Tibial nerve (tissue), 4 donors: ENCODE data around the gene GLYR1. TPM values are rescaled to one million over a fixed set of nuclear protein-coding genes. Genes with fewer than 3 reads are reported as not detected.
"Not testable (repeated sequence)": the region's sequence is repeated elsewhere in the genome, so short reads cannot be mapped to it uniquely, and the experiment has no call there.

Source experiments
- DNase-seq, 2 donors: peaks; one replicate each; pipeline ENCODE4 v3.0.0-alpha.2; 2019; ENCODE audit warnings: low spot score in 2 of 2
- H3K27ac ChIP-seq, 4 donors: fragments of 200-600 bp; sonication (generic) in 3 of 4; one replicate each; pipeline ENCODE4 v1.5.1; 2017 to 2019; ENCODE audit warnings: mild to moderate bottlenecking in 1 of 4
- H3K27me3 ChIP-seq, 2 donors: fragments of 200-600 bp; sonication (generic) in 1 of 2; one replicate each; pipeline versions ENCODE4 v1.5.1 to v1.6.0; 2017 to 2019
- H3K36me3 ChIP-seq, 3 donors: fragments of 200-600 bp; sonication (generic); one replicate each; pipeline ENCODE4 v1.5.1; 2018 to 2019
- H3K4me1 ChIP-seq, 4 donors: fragments of 200-600 bp; sonication (generic) in 3 of 4; one replicate each; pipeline ENCODE4 v1.5.1; 2017 to 2019
- H3K4me3 ChIP-seq, 4 donors: fragments of 200-600 bp; sonication (generic) in 3 of 4; one replicate each; pipeline ENCODE4 v1.5.1; 2017 to 2019; ENCODE audit warnings: mild to moderate bottlenecking in 1 of 4, moderate library complexity in 1 of 4
- H3K9me3 ChIP-seq, 4 donors: fragments of 200-600 bp; sonication (generic) in 3 of 4; one replicate each; pipeline ENCODE4 v1.5.1; 2017 to 2019
- CTCF ChIP-seq, 5 experiments: fragments of 200-600 bp in 3 of 5; fragments of 450-650 bp in 2 of 5; sonication (generic) in 3 of 5; IDR thresholded peaks; one replicate each; pipeline ENCODE4 v1.5.1; 2016 to 2019; ENCODE audit warnings: antibody characterized with exemption in 5 of 5, mild to moderate bottlenecking in 3 of 5, moderate library complexity in 2 of 5
- EP300 ChIP-seq, 2 donors: sonication (generic); formaldehyde crosslinking; IDR thresholded peaks; one replicate each; pipeline ENCODE4 v1.6.1; 2017; ENCODE audit warnings: antibody characterized with exemption in 2 of 2, mild to moderate bottlenecking in 1 of 2
- POLR2A ChIP-seq, 2 donors: fragments of 450-650 bp; IDR thresholded peaks; one replicate each; pipeline ENCODE4 v1.6.1; 2017; ENCODE audit warnings: antibody characterized with exemption in 2 of 2, mild to moderate bottlenecking in 2 of 2, moderate library complexity in 2 of 2
- WGBS, 2 donors: methylation state at CpG; one replicate each; pipeline ENCODE4 v1.1.5; 2018; 5-methylcytosine and 5-hydroxymethylcytosine counted together
- total RNA-seq, 4 donors: library from RNA; depleted of rRNA; stranded (reverse); fragments of >200 nt; gene quantifications; one replicate each; pipeline ENCODE4 v1.1.0, GENCODE V29; 2016

GLYR1 gene
- total RNA-seq, 4 donors from 2014 or later = 42.0 to 59.4 (median 50.9) TPM

- no peak overlapping the region for H3K27ac ChIP-seq
- no peaks in the 10 kb centered on the region for H3K4me1 ChIP-seq
- TF ChIP-seq CTCF (IDR thresholded peaks at IDR 0.05) = no peak
- no peaks in the 10 kb centered on the region for H3K9me3 ChIP-seq
- H3K36me3 ChIP-seq = no peaks in the 10 kb centered on the region
- H3K27me3 ChIP-seq = no peaks in the 10 kb centered on the region
- 78 to 83% methylated on average over 7 of the region's 7 CpGs for WGBS, 2 donors
- no peak for DNase-seq
- H3K4me3 ChIP-seq = no peak overlapping the region
Measured at GRCh38 chr16:4788910-4789309, 58.2 kb downstream of the GLYR1 start.

DNA sequence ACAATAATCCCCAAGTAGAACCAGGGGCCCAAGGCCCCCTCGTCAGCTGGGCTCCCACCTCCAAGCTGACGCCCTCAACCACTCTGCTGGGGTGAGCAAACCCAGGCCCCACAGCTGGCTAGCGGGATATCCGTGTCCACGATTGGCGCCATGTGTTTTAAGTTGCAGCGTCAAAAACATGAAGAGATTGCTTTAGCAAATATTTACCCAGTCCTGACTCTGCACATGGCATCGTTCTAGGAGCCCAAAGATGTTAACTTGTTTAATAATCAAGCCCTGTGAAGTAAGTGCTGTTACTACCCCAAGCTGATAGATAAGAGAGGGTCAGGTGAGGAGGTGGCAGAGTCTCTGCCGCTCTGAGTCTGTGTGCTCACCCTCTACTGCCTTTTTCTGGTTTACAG is 58.6 kb downstream of the GLYR1 start:
- no peak for TF ChIP-seq CTCF (IDR thresholded peaks at IDR 0.05)
- TF ChIP-seq POLR2A (IDR thresholded peaks at IDR 0.05) = no peak
- TF ChIP-seq EP300 (IDR thresholded peaks at IDR 0.05) = no peak
- H3K4me1 ChIP-seq = no peaks in the 10 kb centered on the region
- DNase-seq = no peak
- H3K4me3 ChIP-seq = no peak overlapping the region
- H3K27me3 ChIP-seq = no peaks in the 10 kb centered on the region
- H3K36me3 ChIP-seq = no peaks in the 10 kb centered on the region
- WGBS, 2 donors = 57 to 58% methylated on average over 9 of the region's 9 CpGs
- H3K27ac ChIP-seq = no peak overlapping the region
- H3K9me3 ChIP-seq = no peaks in the 10 kb centered on the region

DNA sequence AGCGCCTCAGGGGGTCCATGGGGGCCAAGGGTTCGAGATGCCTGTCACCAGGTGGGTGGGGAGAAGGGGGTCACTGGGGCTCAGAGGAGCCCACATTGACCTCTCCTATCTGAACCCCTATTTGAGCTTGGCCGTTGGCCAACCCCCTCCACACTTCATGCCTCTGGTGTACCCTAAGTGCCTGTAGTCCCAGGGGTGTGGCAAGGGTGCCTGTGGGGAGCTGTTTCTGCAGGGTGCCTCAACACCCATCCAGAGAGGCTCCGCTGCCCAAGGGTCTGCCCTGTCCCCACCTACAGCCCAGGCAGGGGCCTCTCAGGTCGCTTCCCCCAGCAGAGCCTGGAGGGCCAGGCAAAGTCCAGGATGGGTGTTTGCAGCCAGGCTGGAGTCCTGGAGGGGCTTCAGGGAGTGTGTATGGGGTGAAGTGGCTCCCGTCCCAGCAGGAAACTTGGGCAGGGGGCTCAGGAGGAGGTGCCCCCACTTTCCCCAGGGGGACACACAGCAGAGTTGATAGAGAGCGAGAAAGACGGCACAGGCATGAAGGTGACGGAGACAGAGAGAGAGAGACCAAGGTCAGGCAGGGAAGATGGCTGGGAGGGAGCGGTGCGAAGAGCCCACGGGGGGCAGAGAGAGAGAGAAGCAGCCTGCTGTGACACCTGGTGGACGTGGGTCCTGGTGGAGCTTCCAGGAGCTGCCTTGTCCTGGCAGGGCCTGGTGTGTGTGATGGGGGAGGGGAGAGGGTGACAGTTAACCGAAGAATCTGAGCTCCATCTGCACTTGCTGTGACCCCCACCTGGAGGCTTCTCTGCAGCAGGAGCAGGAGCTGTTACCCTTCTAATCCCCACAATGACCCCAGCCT is 59.2 kb downstream of the GLYR1 start, which contains the start of gene SEPTIN12:
TSS of gene SEPTIN12 (minus strand) at position 719 of the 856 bp plus-strand sequence. CDS start at position 19, 700 bp downstream.
- TF ChIP-seq POLR2A (IDR thresholded peaks at IDR 0.05) = no peak
- no peak for TF ChIP-seq CTCF (IDR thresholded peaks at IDR 0.05)
- TF ChIP-seq EP300 (IDR thresholded peaks at IDR 0.05) = no peak
- H3K27ac ChIP-seq = no peak within 1 kb of the TSS
- no peaks in the 10 kb centered on the region for H3K36me3 ChIP-seq
- H3K27me3 ChIP-seq = no peaks in the 10 kb centered on the region
- no peak for DNase-seq
- H3K4me1 ChIP-seq = no peaks in the 10 kb centered on the region
- H3K4me3 ChIP-seq = no peak within 1 kb of the TSS
- H3K9me3 ChIP-seq = no peaks in the 10 kb centered on the region
- 67% methylated on average over 9 to 13 of the region's 14 CpGs for WGBS, 2 donors

DNA sequence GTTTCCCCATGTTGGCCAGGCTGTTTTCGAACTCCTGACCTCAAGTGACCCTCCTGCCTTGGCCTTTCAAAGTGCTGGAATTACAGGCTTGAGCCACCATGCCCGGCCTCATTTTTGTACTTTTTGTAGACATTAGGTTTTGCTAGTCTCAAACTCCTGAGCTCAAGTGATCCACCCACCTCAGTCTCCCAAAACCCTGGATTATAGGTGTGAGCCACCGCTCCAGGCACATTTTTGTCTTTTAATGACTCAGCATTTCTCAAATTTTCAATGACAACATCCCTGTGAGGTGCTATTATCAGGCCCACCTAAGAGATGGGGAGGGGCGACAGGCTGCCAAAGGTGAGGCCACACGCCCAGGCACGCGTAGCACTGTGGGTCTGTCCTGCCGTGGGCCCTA is 60.0 kb downstream of the GLYR1 start:
- no peak for DNase-seq
- Histone ChIP-seq H3K9me3 (no peaks in the 10 kb centered on the region), H3K4me1 (no peaks in the 10 kb centered on the region), H3K27ac (no peak overlapping the region), H3K36me3 (no peaks in the 10 kb centered on the region), H3K4me3 (no peak overlapping the region), H3K27me3 (no peaks in the 10 kb centered on the region)
- 92 to 94% methylated on average over 8 of the region's 8 CpGs for WGBS, 2 donors
- TF ChIP-seq EP300 (IDR thresholded peaks at IDR 0.05) = no peak
- TF ChIP-seq POLR2A (IDR thresholded peaks at IDR 0.05) = no peak
- no peak for TF ChIP-seq CTCF (IDR thresholded peaks at IDR 0.05)

DNA sequence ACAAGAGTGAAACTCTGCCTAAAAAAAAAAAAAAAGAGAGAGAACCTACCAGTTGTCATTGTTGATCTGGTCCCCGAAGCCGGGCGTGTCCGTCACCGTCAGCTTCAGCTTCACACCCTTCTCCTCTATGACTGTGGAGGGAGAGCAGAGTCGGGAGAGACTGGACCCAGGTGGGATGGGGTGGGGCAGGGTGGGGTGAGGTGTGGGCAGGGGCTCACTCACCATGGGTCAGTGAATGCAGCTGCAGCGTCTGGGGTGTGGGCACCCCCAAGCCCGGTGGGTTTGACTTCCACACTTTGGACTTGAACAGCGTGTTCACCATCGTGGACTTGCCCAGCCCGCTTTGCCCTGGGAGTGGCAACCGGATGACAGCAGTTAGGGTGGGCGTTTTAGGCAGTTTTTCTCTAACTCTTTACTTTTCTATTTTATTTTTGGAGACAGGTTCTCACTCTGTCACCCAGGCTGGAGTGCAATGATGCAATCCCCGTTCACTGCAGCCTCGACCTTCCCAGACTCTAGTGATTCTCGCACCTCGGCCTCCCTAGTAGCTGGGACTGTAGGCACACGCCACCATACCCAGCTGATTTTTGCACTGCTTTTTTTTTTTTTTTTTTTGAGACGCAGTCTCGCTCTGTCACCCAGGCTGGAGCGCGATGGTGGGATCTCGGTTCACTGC is 61.2 kb downstream of the GLYR1 start:
- Histone ChIP-seq H3K4me1 (no peaks in the 10 kb centered on the region), H3K27me3 (no peaks in the 10 kb centered on the region), H3K27ac (no peak overlapping the region), H3K36me3 (no peaks in the 10 kb centered on the region), H3K9me3 (no peaks in the 10 kb centered on the region), H3K4me3 (no peak overlapping the region)
- DNase-seq = no peak
- TF ChIP-seq EP300 (IDR thresholded peaks at IDR 0.05) (no peak), POLR2A (IDR thresholded peaks at IDR 0.05) (no peak), CTCF (IDR thresholded peaks at IDR 0.05) (no peak)
- WGBS, 2 donors = 90 to 93% methylated on average over 23 of the region's 23 CpGs

- H3K4me3 ChIP-seq, H3K27ac ChIP-seq, H3K9me3 ChIP-seq, H3K4me1 ChIP-seq, H3K36me3 ChIP-seq, H3K27me3 ChIP-seq, DNase-seq: not testable (repeated sequence)
- WGBS, 2 donors = 91 to 93% methylated on average over 14 of the region's 14 CpGs
Measured at GRCh38 chr16:4784444-4784987, 62.6 kb downstream of the GLYR1 start.
